ENCODE results near the gene FAM229A.

- TF ChIP-seq CTCF (IDR thresholded peaks at IDR 0.05; ENCODE audit: low read depth, low read length, missing input control) (peak; percentile 23), MAX (IDR thresholded peaks at IDR 0.05) (no peak), HNF4A (conservative IDR thresholded peaks at IDR 0.05) (peak in 1 of 2 donors; percentile 9), TAF1 (conservative IDR thresholded peaks at IDR 0.05) (no peak), SP1 (IDR thresholded peaks at IDR 0.05) (no peak), REST (IDR thresholded peaks at IDR 0.05) (no peak), JUND (IDR thresholded peaks at IDR 0.05) (no peak)
These were observed 1.4 kb upstream of the FAM229A start for GRCh38 chr1:32363713-32364112.
